GM19463 (cell line): ENCODE results near the gene PTGFRN.

ENCODE experiments used
- ATAC-seq: cut with Tn5 transposase; IDR thresholded peaks from one replicate; pipeline ENCODE4 v1.9.1; 2021; ENCODE audit warnings: mild to moderate bottlenecking, moderate library complexity; ENCODE audit not compliant: unreplicated experiment

The PTGFRN gene

DNA sequence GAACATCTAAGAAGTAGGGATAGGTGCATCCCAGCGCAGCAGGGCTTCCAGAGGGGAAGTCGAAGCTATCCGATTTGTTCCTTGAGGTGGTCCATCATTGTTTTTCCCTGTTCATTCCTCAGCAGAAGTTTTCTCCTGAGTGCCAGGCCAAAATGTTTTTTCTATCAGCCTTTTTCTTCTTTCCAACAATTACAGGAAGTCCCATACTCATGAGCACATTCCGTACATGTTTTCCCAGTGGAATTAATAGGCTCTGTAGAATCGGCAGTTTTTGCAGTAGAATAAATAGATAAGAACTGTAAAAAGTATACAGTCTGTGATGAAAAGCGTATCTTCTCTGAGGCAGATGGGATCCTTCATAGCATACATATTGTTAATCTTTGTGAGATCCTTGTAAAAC is 116.6 kb downstream of the PTGFRN start:
- no peak for ATAC-seq

DNA sequence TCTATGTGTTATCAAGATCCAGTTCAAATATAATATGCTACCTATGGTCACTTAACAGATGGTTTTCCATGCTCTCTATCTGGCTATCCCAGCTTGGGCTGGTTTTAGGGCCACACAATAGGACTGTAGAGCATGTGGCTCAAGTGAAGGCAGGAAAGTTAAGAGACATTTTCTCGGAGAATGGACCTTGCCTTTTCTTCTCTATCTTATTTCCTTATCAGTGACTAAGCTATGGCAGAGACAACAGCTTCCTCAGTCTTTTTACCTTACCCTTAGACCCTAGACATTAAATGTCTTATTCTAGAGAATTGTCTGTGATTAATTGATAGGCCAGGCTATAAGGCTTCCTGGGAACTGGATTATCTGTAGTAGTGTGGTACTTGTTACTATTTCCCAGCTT is 120.0 kb downstream of the PTGFRN start:
- no peak for ATAC-seq

DNA sequence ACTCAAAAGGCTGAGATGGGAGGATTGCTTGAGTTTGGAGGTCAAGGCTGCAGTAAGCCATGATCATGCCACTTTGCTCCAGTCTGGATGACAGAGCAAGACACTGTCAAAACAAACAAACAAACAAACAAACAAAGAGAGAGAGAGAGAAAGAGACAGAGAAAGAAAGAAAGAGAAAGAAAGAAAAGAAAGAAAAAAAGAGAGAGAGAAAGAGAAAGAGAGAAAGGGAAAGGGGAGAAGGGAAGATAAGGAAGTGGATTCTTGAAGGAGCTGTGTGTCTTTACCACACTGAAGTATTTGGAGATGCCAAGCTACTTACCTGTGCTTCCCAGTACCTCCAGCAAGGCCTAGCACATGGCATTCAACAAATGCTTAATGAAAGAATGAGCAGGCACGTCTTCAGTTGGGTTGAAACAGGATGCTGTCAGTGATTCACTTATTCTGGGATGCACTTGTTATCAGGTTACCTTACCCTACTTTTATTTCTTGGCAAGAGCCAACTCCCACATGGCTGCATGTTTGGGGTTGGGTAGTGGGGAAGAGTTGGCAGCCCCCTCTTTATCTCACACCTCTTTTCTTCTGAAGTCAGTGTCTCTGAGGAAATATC is 120.7 kb downstream of the PTGFRN start:
- no peak for ATAC-seq

DNA sequence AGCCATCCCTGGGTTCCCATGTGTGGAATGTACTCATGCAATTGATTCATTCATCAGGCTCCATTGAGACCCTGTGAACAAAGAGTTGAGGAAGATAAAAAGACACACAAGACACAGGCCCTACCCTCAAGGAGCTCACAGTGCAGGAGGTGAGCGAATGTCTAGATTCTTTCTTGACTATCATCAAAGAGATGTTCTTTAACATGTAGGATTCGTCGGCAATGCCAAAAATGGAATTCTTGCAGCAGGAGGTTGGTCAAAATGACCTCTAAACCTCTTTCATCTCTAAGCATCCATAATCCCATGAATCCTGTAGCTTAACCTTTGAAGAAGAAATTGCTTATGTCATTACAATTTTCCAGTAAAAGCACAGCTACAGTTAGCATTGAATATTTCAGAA is 122.5 kb downstream of the PTGFRN start:
- no peak for ATAC-seq

DNA sequence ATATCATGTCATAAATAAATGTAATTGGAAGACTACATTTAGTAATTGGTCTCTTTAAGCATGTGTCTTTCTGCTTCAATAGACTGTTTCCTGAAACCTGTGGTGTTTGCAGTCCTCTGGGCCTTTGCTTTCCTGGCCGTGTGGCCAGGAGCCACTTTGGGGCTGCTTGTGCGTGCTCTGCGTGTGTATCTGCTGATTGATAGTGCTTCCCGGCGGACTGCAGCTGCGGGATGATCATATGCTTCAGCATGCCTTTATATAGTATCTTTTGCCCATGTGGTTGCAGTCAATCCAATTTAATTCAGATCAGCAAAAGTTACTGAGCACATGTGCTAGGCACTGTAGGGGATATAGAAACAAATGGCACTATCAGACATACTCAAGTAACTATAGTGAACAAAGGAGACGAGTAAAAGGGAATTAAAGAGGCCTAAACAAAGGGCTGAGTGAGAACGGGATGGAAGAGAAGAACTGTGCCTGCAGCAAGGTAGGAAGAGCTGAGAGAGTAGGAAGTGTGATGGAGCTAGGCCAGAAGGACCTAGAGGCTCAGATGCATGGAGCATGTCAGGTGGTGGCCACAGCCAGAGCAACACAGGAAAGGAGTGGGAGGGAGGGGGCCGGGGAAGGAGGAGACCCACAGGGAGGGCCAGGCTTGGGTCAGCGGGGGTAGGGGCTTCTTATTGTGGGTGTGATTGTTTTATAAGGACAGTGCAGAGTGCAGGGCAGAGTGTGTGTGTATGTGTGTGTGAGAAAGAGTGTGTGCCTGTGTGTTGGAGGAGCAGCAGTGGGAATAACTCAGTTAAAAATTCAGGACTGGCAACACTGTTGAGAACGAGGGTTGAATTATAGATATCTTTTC is 123.2 kb downstream of the PTGFRN start:
- no peak for ATAC-seq

DNA sequence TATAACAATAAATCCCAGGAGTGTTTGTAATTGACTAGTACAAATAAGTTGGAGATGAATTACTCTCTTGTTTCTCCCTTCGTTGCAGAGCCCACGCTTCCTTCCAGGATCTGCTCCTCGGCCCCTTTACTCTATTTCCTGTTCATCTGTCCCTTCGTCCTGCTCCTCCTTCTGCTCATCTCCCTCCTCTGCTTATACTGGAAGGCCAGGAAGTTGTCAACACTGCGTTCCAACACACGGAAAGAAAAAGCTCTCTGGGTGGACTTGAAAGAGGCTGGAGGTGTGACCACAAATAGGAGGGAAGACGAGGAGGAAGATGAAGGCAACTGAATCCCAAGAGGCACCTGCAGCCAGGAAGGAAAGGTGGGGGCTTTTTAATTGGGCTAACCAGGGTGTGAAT is 124.1 kb downstream of the PTGFRN start:
- ATAC-seq: no peak

DNA sequence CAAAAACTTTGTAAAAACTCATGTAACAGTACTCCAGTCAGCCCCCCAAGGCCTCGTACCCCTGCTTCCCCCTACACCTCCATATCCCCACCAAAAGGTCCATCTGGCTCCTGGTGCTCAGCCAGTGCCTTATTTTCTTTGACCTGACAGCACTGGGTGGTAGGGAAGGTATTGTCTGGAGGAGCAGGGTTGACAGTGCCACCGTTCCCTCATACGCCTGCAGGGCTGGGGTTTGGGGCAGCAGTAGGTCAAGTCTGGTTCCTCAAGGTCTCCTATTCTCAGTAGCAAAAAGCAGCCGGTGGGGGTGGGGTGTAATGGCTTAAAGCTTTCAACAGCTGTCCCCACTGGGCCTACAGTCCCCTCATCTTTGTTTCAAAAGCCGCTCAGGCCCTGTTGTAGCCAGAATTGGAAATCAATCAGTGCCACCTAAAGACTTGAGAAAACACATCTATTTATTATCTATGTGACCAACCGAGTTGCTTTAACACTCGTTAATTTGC is 125.1 kb downstream of the PTGFRN start:
- ATAC-seq: no peak

DNA sequence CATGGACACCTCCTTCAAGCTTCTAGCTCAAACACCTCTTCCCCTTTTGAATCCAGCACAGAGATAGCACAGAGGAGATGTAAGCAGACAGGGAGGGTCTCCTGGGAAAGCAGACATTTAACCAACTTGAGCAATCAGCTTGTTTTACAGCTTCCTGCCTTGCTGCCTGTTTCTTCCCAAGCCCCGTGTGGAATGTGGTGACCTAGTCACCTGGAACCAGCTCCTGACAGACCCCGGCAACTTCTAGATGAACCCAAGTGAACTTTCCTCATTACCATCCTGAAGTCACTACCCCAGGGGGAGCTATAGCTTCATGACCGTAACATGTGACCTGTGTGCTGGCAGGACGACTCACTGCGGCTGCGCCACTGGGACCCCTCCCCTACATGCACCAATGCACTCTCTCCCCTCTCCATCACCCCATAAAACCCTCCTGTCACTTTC is 126.3 kb downstream of the PTGFRN start:
- ATAC-seq: no peak

DNA sequence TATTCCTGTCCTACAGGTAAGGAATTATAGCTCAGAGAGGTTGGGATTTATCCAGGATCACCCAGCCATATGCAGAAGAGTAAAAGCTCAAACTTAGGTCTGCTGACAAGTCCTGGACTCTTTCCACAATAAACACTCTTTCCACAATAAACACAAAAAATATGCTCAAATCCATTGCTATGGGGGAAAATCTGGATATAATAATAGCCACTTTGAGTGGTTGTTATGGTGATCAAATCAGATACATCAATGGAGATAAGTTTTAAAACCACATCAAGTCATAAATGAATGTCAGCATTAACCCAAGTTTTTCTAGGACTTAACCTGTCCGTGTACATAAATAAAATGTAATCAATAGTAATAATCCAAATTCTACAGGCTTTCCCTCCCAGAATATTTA is 128.1 kb downstream of the PTGFRN start:
- no peak for ATAC-seq

DNA sequence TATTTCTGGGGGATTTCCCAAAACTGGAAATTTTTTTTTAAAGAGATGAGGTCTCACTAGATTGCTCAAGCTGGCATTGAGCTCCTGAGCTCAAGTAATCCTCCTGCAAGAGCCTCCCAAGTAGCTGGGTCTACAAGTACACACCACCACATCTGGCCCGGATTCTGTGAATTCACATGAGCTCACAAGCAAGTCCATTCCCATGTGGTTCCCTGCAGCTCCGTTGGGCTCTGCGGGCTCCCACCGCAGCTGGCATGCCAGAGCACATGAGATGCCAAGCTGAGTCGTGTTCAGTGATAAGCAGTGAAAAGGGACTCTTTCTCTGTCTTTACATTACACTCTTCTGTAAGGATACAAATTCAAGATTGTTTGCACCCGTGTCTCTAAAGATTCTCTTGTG is 128.5 kb downstream of the PTGFRN start:
- no peak for ATAC-seq
